ENCODE data around the gene AGAP1. TPM values are rescaled to one million over a fixed set of nuclear protein-coding genes. Genes with fewer than 3 reads are reported as not detected.
A peak's percentile ranks its signal among the peaks of the same experiment; 100 is the strongest.

Gene AGAP1
- total RNA-seq, 4 donors from 2014 or later: 33.7 to 39.9 (median 35.6) TPM

GRCh38 chr2:236179236-236180075 is 685.6 kb downstream of the AGAP1 start:
- Histone ChIP-seq H3K9me3 (peaks cover 0 to 2% (median 0%) of the 10 kb centered on the region in 4 donors), H3K27me3 (peaks cover 0 to 87% of the 10 kb centered on the region in 2 donors), H3K36me3 (no peaks in the 10 kb centered on the region), H3K4me3 (peak overlapping the region in 1 of 4 donors; percentile 1), H3K27ac (no peak overlapping the region), H3K4me1 (peaks cover 0 to 33% (median 10%) of the 10 kb centered on the region in 4 donors)
- TF ChIP-seq EP300 (IDR thresholded peaks at IDR 0.05) (no peak), POLR2A (IDR thresholded peaks at IDR 0.05) (no peak), CTCF (IDR thresholded peaks at IDR 0.05) (no peak)
- no peak for DNase-seq (ENCODE audit: low spot score in 2 of 2)
- 6 to 7% methylated on average over 36 to 51 of the region's 59 CpGs for WGBS, 2 donors

GRCh38 chr2:236180076-236180816 is 686.4 kb downstream of the AGAP1 start:
- WGBS, 2 donors: 18 to 23% methylated on average over 12 of the region's 12 CpGs
- H3K27ac ChIP-seq: no peak overlapping the region
- peaks cover 0 to 5% (median 0%) of the 10 kb centered on the region in 3 donors for H3K36me3 ChIP-seq
- H3K4me3 ChIP-seq: no peak overlapping the region
- no peak for DNase-seq (ENCODE audit: low spot score in 2 of 2)
- H3K4me1 ChIP-seq: peaks cover 0 to 33% (median 10%) of the 10 kb centered on the region in 4 donors
- peaks cover 0 to 9% (median 0%) of the 10 kb centered on the region in 4 donors for H3K9me3 ChIP-seq
- H3K27me3 ChIP-seq: peaks cover 0 to 79% of the 10 kb centered on the region in 2 donors
- TF ChIP-seq POLR2A (IDR thresholded peaks at IDR 0.05): no peak
- peak in 1 of 2 donors; percentile 5 for TF ChIP-seq EP300 (IDR thresholded peaks at IDR 0.05)

GRCh38 chr2:236180831-236181453 is 687.1 kb downstream of the AGAP1 start:
- Histone ChIP-seq H3K4me3 (no peak overlapping the region), H3K36me3 (peaks cover 0 to 5% (median 0%) of the 10 kb centered on the region in 3 donors), H3K9me3 (peaks cover 0 to 14% (median 0%) of the 10 kb centered on the region in 4 donors), H3K4me1 (peaks cover 0 to 33% (median 10%) of the 10 kb centered on the region in 4 donors), H3K27me3 (peaks cover 0 to 72% of the 10 kb centered on the region in 2 donors), H3K27ac (no peak overlapping the region)
- WGBS, 2 donors: 28% methylated on average over 9 of the region's 9 CpGs
- TF ChIP-seq EP300 (IDR thresholded peaks at IDR 0.05) (no peak), CTCF (IDR thresholded peaks at IDR 0.05) (peak in 4 of 5 experiments; percentile 29 to 52 (median 39)), POLR2A (IDR thresholded peaks at IDR 0.05) (no peak)
- peak in 1 of 2 donors; percentile 55 for DNase-seq (ENCODE audit: low spot score in 2 of 2)

Small RNAs within 50 kb of the gene (small RNA-seq; reads per million reads assigned to genes)
- gene RF00019 (not detected), gene RN7SL204P (not detected), gene RNU7-127P (not detected), gene TMSB10P1 (not detected)
